WTC11 (cell line): ENCODE results near the gene CENPX. TPM values are rescaled to one million over a fixed set of nuclear protein-coding genes. Genes with fewer than 3 reads are reported as not detected.

Experiments used
- ATAC-seq: fragments of 200-7000 bp; cut with Tn5 transposase; 2 replicates; pipeline ENCODE4 v1.10.0; 2021; ENCODE audit warnings: mild to moderate bottlenecking, moderate library complexity
- CTCF ChIA-PET: fragments of 300-600 bp; sonication (Branson Sonifier 250); formaldehyde crosslinking; loops from one replicate; lab custom pipeline; 2021; ENCODE audit warnings: antibody characterized with exemption; lab: Charles Lee
- POLR2A ChIA-PET: fragments of 350-600 bp; sonication (Branson Sonifier 250); formaldehyde crosslinking; loops from one replicate; lab custom pipeline; 2021; ENCODE audit warnings: antibody characterized with exemption; lab: Charles Lee
- DNase-seq: peaks from one replicate; pipeline ENCODE4 v3.0.0; 2021; ENCODE audit warnings: low spot score
- H3K27ac Mint-ChIP-seq: 2 replicates; pipeline ENCODE4 v1.8.0; 2021; ENCODE audit warnings: mixed read lengths
- H3K27me3 Mint-ChIP-seq: 2 replicates; pipeline ENCODE4 v1.8.0; 2021; ENCODE audit warnings: low read depth, mild to moderate bottlenecking, moderate library complexity, mixed read lengths
- H3K36me3 Mint-ChIP-seq: 2 replicates; pipeline ENCODE4 v1.8.0; 2021; ENCODE audit warnings: mixed read lengths
- H3K4me1 Mint-ChIP-seq: 2 replicates; pipeline ENCODE4 v1.8.0; 2022; ENCODE audit warnings: mixed read lengths
- H3K4me3 Mint-ChIP-seq: 2 replicates; pipeline ENCODE4 v1.8.0; 2021; ENCODE audit warnings: mild to moderate bottlenecking, moderate library complexity, mixed read lengths
- H3K9me3 Mint-ChIP-seq: 2 replicates; pipeline ENCODE4 v1.8.0; 2021; ENCODE audit warnings: mixed read lengths
- ARID4B ChIP-seq: sonication (generic); formaldehyde crosslinking; IDR thresholded peaks from 2 replicates; pipeline ENCODE4 v1.8.0; 2023; ENCODE audit warnings: missing genetic modification reagents, mild to moderate bottlenecking, borderline replicate concordance
- ATF6 ChIP-seq: sonication (generic); formaldehyde crosslinking; IDR thresholded peaks from 2 replicates; pipeline ENCODE4 v1.8.1; 2023; ENCODE audit warnings: mild to moderate bottlenecking, missing genetic modification reagents
- CBFB ChIP-seq: sonication (generic); formaldehyde crosslinking; IDR thresholded peaks from 2 replicates; pipeline ENCODE4 v1.8.1; 2022; ENCODE audit warnings: mild to moderate bottlenecking, low read depth, missing genetic modification reagents
- JAZF1 ChIP-seq: fragments of 250-450 bp; sonication (Bioruptor Pico); IDR thresholded peaks from 2 replicates; pipeline ENCODE4 v1.9.0; 2021; ENCODE audit warnings: moderate library complexity, mild to moderate bottlenecking, inconsistent platforms
- MYBL2 ChIP-seq: sonication (generic); formaldehyde crosslinking; IDR thresholded peaks from 2 replicates; pipeline ENCODE4 v1.8.1; 2023; ENCODE audit warnings: mild to moderate bottlenecking, moderate library complexity, missing genetic modification reagents
- NFYB ChIP-seq: sonication (generic); formaldehyde crosslinking; conservative IDR thresholded peaks from 2 replicates; pipeline ENCODE4 v1.8.0; 2022; ENCODE audit warnings: low read depth, missing genetic modification reagents
- NR1H2 ChIP-seq: sonication (generic); formaldehyde crosslinking; IDR thresholded peaks from 2 replicates; pipeline ENCODE4 v1.9.0; 2021; ENCODE audit warnings: mild to moderate bottlenecking, moderate library complexity, missing genetic modification reagents
- NR3C1 ChIP-seq: sonication (generic); formaldehyde crosslinking; conservative IDR thresholded peaks from 2 replicates; pipeline ENCODE4 v1.8.1; 2023; ENCODE audit warnings: low read depth, mild to moderate bottlenecking, missing genetic modification reagents
- PRDM15 ChIP-seq: sonication (generic); formaldehyde crosslinking; IDR thresholded peaks from 2 replicates; pipeline ENCODE4 v1.8.0; 2022; ENCODE audit warnings: missing genetic modification reagents
- PRRX2 ChIP-seq: fragments of 250-450 bp; sonication (Bioruptor Pico); IDR thresholded peaks from 2 replicates; pipeline ENCODE4 v1.8.0; 2021; ENCODE audit warnings: mild to moderate bottlenecking
- RELA ChIP-seq: sonication (generic); formaldehyde crosslinking; IDR thresholded peaks from 2 replicates; pipeline ENCODE4 v1.8.1; 2022; ENCODE audit warnings: missing genetic modification reagents, mild to moderate bottlenecking, borderline replicate concordance
- RORB ChIP-seq: fragments of 250-450 bp; sonication (Bioruptor Pico); IDR thresholded peaks from 2 replicates; pipeline ENCODE4 v1.9.0; 2021; ENCODE audit warnings: mild to moderate bottlenecking
- SP1 ChIP-seq: sonication (generic); formaldehyde crosslinking; conservative IDR thresholded peaks from 2 replicates; pipeline ENCODE4 v1.8.1; 2022; ENCODE audit warnings: missing genetic modification reagents
- TP53 ChIP-seq: sonication (generic); formaldehyde crosslinking; IDR thresholded peaks from 2 replicates; pipeline ENCODE4 v1.8.1; 2023; ENCODE audit warnings: mild to moderate bottlenecking, missing genetic modification reagents
- ZNF138 ChIP-seq: sonication (generic); formaldehyde crosslinking; conservative IDR thresholded peaks from 2 replicates; pipeline ENCODE4 v1.8.1; 2022; ENCODE audit warnings: mild to moderate bottlenecking, moderate library complexity, missing genetic modification reagents
- ZNF232 ChIP-seq: sonication (generic); formaldehyde crosslinking; IDR thresholded peaks from 2 replicates; pipeline ENCODE4 v1.8.0; 2022; ENCODE audit warnings: mild to moderate bottlenecking, missing genetic modification reagents
- ZNF281 ChIP-seq: sonication (generic); formaldehyde crosslinking; IDR thresholded peaks from 2 replicates; pipeline ENCODE4 v1.8.0; 2023; ENCODE audit warnings: mild to moderate bottlenecking, missing genetic modification reagents
- ZNF425 ChIP-seq: fragments of 250-450 bp; sonication (Bioruptor Pico); conservative IDR thresholded peaks from 2 replicates; pipeline ENCODE4 v1.9.0; 2021; ENCODE audit warnings: mild to moderate bottlenecking
- total RNA-seq: library from RNA; stranded (reverse); gene quantifications from 3 replicates; pipeline ENCODE4 v1.2.3, GENCODE V29; 2021
- TF ChIP-seq, protein P1 (sequence below): fragments of 250-450 bp; sonication (Bioruptor Pico); IDR thresholded peaks from 2 replicates; pipeline ENCODE4 v1.9.0; 2021; ENCODE audit warnings: mild to moderate bottlenecking
- TF ChIP-seq, protein P2 (sequence below): sonication (generic); formaldehyde crosslinking; IDR thresholded peaks from 2 replicates; pipeline ENCODE4 v1.8.1; 2023; ENCODE audit warnings: mild to moderate bottlenecking, moderate library complexity, missing genetic modification reagents

The CENPX gene
- total RNA-seq, 1 experiment from 2014 or later: 121 TPM

DNA sequence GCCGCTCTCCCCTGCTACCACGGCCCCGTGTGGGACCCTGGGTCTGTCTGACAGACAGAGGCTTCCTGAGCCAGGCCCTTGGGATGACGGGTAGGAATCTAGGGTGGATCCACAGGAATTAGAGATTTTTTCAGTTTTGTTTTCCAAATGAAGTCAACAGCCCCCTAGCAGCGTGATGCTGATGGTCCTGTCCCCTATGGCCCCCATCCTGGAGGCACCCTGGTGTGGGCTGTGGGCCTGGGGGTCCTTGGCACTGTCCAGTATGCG is 15.5 kb downstream of the CENPX start (continued):
- TF ChIP-seq PRDM15 (no peak), RORB (CRISPR knock-in tag) (no peak), ZNF281 (CRISPR knock-in tag) (no peak), CBFB (CRISPR knock-in tag) (no peak), PRRX2 (no peak), SP1 (CRISPR knock-in tag) (no peak), MYBL2 (CRISPR knock-in tag) (no peak), ZNF138 (CRISPR knock-in tag) (no peak), JAZF1 (CRISPR knock-in tag) (no peak)
- TF ChIP-seq, protein P1, sequence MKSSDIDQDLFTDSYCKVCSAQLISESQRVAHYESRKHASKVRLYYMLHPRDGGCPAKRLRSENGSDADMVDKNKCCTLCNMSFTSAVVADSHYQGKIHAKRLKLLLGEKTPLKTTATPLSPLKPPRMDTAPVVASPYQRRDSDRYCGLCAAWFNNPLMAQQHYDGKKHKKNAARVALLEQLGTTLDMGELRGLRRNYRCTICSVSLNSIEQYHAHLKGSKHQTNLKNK: no peak

DNA sequence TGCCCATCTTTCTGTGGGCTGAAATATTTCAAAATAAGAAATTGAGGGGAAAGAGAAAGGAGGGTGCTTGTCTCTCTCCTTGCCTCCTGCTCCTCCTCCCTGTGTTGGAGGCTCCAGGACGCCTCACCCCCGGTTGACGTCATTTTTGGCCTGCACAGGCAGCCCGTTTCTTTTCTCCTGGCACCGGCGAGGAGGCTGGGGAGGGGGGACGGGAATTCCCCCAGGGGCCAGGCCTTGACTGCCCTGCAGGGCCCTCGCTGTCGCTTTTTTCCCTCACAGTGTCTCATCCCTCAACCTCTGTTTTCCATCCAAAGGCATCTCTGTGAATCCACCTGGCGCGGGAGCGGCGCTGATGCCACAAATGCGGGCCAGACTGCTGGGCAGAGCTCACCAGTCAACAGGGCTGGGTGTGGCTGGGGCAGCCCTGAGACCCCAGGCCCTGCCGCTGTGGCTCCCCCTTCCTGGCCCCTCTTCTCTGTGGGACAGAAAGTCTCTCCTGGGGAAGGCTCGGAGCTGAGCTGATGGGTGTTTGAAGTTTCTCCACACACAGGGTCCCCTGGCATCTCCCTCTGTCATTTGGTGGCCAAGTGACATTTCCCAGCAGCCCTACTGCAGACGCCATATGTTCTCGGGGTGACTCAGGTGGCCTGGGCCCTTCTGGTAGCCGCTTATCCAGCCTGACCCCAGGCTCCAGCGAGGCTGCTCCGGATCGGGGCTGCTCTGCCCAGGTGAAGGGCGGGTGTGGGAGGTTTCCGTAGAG is 16.0 kb downstream of the CENPX start:
- no peak overlapping the region for H3K4me3 Mint-ChIP-seq
- H3K27me3 Mint-ChIP-seq: no peaks in the 10 kb centered on the region
- TF ChIP-seq ZNF232 (no peak), ARID4B (CRISPR knock-in tag) (no peak), NR3C1 (CRISPR knock-in tag) (no peak), NFYB (CRISPR knock-in tag) (no peak), NR1H2 (no peak), TP53 (CRISPR knock-in tag) (no peak), ATF6 (no peak), ZNF425 (CRISPR knock-in tag) (no peak), RELA (CRISPR knock-in tag) (no peak)
- TF ChIP-seq, protein P2, sequence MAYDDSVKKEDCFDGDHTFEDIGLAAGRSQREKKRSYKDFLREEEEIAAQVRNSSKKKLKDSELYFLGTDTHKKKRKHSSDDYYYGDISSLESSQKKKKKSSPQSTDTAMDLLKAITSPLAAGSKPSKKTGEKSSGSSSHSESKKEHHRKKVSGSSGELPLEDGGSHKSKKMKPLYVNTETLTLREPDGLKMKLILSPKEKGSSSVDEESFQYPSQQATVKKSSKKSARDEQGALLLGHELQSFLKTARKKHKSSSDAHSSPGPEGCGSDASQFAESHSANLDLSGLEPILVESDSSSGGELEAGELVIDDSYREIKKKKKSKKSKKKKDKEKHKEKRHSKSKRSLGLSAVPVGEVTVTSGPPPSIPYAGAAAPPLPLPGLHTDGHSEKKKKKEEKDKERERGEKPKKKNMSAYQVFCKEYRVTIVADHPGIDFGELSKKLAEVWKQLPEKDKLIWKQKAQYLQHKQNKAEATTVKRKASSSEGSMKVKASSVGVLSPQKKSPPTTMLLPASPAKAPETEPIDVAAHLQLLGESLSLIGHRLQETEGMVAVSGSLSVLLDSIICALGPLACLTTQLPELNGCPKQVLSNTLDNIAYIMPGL: no peak

More for the DNA sequence above, 16.0 kb downstream of the CENPX start:
- CTCF ChIA-PET: interaction anchor here (1.3 kb wide), 1 partner anchor 230 kb away, joined by 3 read pairs; no protein-coding TSS in a partner anchor
- POLR2A ChIA-PET: no interaction called here
- Mint-ChIP-seq H3K9me3 (no peaks in the 10 kb centered on the region), H3K36me3 (no peaks in the 10 kb centered on the region), H3K27ac (no peak overlapping the region), H3K4me1 (no peaks in the 10 kb centered on the region)
- no peak for ATAC-seq
- no peak for DNase-seq
